Adrenal gland (tissue), 5 donors: ENCODE measurements around the gene ADCY2.

Source experiments
- CTCF ChIP-seq, 6 experiments: fragments of 450-650 bp in 4 of 6; fragments of 200-600 bp in 2 of 6; sonication (generic) in 1 of 6; IDR thresholded peaks; 1 replicate in 5 of 6; 2 replicates in 1 of 6; pipeline versions ENCODE4 v1.5.1 to v1.8.0; 2016 to 2021; ENCODE audit warnings: antibody characterized with exemption in 6 of 6, mild to moderate bottlenecking in 2 of 6, moderate library complexity in 1 of 6
- POLR2A ChIP-seq, 2 donors: fragments of 450-650 bp; IDR thresholded peaks; one replicate each; pipeline ENCODE4 v1.6.1; 2017; ENCODE audit warnings: antibody characterized with exemption in 2 of 2, mild to moderate bottlenecking in 2 of 2, moderate library complexity in 1 of 2
- donor health status: DM: no; HTN: no; CAD: no.

- TF ChIP-seq CTCF (IDR thresholded peaks at IDR 0.05) (no peak), POLR2A (IDR thresholded peaks at IDR 0.05) (no peak)
Measured at GRCh38 chr5:7842531-7842930, 446.6 kb downstream of the ADCY2 start.
